GM19025 (cell line): ENCODE data around the gene NDUFB11.

Experiments used
- ATAC-seq: cut with Tn5 transposase; IDR thresholded peaks from one replicate; pipeline ENCODE4 v1.9.1; 2021; ENCODE audit warnings: mild to moderate bottlenecking, low read depth, moderate library complexity; ENCODE audit not compliant: unreplicated experiment

Gene NDUFB11

DNA sequence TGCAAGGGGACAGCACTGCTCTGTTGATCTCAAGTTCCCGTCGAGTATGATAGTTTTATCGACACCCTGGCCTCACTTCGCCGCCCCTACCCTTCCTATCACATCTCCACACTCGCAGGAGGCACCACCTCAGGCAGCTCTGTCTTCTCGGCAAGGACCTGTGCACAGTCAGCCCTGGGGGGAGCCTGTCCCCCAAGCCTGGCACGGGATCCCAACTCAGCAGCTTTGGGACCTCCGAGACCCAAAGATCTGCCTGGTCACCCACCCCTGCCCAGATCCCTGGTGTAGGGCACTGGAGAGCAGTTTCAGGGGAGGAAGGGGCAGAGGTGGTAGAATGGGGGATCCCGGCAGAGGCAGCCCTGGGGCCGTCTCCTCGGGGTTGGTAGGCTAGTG lies 31.1 kb upstream of the NDUFB11 start:
- ATAC-seq, result no peak

DNA sequence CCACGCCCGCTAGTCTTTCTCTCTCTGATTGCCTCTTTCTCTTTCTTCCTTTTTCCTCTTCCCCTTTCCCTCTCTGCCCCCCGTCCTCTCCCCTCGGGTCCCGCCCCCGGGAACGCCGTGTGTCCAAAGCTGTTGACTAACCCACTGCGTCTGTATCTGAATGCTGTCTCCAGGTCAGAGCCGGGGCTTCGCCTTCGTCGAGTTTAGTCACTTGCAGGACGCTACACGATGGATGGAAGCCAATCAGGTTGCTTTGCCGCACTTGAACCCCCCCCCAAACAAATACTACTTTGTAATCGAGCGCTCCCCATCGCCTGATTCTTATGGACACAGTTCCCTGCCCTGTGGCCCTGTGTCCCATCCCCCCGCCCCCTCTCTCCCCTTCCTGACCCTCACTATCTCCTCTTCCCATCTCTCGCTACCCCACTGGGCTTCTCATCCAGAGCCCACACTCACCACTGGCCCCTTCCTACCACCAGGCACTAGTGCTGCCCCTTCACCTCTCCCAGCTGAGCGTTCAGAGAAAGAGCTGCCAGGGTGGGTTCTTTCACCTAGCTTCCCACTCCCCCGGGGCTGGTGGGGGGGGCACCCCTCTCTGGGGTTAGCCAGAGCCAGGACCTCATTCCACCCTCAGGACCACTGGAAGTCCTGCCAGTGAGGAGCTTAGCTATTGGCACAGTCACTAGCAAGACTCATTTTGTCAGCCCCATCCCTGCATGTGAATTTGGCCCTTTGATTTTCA lies 30.5 kb upstream of the NDUFB11 start:
- ATAC-seq, result no peak

DNA sequence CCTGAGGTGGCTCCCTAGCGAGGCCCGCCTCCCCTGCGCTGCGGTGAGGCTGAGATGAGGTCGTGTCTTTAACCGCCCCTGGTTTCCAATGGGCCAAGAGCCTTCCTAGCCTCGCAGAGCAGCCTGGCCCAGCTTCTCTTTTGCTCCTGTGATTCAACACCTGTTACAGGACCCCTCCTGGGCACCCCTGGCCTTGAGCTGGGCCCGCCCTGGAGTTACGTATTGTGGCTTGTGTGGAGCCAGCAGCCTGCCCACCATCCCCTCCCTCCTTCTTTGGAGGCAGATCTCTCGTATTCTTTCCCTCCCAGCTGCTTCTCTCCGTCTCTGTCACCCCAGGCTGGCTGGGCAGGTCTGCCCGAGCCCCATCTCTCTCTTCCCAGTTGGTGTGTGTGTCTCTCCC lies 29.9 kb upstream of the NDUFB11 start:
- ATAC-seq, result no peak

DNA sequence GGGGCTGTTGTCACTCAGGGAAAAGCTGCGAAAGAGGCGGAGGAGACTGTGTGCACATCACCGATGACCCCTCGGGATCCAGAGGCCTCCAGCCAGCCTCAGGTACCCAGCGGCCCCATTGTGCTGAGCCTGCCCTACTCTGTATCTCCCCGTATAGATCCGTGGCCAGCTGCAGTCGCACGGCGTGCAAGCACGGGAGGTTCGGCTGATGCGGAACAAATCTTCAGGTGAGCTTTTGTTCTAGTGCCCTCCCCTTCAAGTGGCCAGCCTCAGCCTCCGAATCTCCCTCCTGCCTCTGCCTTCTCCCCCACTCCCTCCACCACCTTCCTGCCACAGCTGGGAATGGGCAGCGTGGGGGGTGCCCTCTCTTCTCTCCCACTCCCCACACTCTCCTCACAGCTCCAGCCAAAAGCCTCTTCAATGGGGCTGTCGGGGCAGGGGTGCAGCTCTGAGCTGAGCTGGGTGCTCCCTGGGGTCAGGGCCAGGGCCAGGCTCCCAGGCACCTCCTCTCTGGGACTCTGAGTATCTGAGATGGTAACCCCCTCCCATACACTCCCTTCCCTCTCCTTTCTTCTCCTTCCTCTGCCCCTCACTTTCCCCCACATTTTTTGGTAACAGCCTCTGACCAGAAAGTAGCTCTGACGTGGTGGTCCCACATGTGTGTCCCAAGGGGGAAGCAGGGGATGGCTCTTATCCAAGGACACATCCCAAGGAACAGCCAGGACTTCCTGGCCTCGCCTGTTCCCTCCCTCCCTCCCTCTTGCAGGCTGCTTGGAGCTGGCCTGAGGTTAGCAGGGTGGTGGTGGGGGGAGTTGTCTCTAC lies 28.7 kb upstream of the NDUFB11 start:
- ATAC-seq, result no peak

DNA sequence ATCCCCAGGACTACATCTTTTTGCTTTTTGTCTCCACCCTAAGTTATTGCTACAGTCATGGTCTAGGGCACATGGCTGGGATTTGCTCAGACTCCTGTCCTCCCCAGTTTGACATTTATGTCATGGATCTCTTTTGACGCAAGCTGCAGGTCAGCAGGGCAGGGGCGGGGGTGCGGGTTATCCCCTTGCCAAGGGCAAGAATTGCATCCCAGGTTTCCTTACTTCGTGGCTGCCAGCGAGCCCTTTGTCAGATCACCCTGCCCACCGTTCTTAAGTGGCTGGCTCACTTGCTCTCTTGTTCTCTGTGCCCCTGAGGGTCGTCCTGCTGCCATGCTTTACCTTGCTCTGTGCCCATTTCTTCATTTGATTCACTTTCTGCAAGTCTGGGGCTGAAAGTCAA lies 28.0 kb upstream of the NDUFB11 start:
- ATAC-seq, result no peak

DNA sequence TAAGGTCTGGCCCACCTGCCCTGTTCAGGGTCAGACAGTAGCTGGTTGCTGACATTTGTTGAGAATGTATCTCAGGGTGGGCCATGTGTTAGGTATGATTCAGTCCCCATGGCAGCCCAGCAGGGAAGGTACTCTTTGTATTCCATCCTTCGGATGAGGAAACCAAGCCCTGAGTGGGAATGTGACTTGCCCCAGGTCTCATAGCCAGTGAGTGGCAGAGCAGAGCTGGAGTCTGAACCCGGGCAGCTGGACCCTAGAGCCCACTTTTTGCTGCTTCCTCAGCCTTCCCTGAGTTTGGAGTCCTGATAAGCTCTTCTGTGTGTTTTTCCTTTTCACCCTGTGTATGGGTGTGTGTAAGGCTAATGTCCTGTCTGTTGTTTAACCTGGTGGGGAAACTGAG lies 27.5 kb upstream of the NDUFB11 start:
- no peak for ATAC-seq

DNA sequence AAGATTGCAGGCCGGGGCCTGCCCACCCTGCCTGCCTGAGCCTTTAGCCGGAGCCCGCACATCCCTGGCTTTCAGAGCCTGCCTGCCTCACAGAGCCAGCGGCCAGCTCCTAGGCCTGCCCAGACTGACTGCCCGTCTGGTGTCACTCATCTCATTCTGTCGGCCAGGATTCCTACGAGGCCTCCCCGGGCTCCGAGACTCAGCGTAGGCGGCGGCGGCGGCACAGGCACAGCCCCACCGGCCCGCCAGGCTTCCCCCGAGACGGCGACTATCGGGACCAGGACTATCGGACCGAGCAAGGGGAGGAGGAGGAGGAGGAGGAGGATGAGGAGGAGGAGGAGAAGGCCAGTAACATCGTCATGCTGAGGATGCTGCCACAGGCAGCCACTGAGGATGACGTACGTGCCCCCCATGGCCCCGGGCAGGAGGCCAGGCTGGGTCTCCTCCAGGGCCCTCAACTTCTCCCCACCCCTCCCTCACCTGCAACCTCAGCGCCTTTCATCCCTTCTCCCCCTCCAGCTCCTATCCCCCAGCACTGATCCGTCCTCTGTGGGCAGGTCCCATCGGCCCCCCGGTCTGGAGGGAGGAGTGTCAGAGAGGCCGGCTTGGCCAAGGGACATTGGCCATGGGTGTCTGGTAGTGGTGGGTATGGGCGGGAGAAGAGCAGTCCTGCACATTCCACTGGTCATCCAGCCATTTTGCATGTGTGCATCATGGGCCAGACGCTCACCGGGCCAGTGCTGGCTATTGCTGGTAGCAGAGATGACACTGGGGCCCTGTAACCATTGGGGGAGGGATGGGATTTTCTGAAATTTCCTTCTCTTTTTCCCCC lies 26.6 kb upstream of the NDUFB11 start:
- ATAC-seq, result no peak

DNA sequence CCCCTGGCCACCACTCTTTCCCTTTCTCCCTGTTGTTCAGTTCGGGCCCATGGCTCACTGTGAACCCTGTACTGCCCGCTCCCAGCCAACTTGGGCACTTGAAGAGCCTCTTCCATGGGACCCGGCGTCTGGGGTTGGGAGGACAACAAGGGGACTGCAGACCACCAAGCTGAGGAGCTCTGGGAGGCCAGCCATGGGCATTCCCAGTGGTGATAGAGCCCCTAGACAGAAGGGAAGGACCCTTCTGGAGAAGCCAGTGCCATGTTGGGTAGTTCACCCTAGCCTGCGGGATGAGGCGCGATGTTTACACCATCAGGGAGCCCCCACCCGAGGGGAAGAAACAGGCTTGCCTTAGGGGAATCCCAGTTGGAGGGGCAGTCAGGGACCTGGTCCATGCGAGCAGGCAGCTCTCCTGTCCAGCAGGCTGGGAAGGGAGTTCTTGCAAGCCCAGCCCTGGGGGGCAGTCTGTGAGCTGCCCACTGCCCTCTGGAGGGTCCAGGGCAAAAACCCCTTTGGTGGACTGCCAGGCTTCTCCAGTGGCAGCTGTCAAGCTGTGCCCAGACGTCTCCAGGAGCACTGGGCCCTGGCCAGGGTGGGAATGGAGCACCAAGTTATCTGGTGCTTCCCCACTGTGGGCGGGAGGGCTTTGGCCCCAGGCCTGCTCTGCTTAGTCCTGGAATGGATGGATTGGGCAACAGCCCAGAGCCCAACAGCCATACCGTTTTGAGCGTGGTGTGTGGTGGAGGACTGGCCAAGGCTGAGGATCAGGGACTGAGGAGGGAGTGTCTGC lies 25.4 kb upstream of the NDUFB11 start:
- no peak for ATAC-seq

DNA sequence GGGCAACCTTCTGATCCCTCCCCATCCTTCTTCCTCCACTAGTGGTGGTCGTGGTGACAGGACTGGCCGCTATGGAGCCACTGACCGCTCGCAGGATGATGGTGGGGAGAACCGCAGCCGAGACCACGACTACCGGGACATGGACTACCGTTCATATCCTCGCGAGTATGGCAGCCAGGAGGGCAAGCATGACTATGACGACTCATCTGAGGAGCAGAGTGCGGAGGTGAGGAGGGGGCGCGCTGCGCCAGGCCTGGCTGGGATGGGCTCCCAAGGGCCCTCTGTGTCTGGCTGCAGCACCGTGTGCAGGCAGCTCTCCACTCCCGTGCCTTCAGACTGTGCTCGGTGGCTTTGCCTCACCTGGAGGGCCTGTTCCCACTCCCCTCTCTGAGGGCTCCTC lies 24.8 kb upstream of the NDUFB11 start:
- no peak for ATAC-seq

DNA sequence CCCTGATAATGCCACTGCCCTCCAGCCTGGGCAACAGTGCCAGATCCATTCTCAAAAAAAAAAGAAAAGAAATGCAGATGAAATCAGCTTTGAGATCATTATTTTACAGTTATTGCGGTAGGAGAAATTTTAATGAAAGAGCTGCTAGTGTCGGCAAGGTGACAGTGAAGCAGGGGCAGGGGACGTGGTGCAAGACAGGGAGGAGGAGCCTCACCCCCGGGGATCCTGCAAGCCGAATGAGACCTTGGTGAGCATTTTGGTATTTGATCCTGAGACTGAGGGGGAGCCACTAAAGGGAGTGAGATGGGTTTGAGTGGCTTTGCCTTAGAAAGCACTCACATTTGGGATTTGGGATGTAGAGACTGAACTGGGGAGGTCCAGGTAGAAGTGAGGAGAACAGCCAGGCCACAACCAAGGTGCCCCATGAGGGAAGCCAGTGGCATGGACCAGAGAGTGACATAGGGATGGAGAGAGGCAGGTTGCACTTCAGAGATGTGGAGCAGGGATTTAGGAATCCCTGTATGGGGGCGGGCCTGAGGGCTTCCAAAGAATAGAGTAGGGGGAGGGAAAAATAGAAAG lies 24.1 kb upstream of the NDUFB11 start:
- ATAC-seq, result no peak

DNA sequence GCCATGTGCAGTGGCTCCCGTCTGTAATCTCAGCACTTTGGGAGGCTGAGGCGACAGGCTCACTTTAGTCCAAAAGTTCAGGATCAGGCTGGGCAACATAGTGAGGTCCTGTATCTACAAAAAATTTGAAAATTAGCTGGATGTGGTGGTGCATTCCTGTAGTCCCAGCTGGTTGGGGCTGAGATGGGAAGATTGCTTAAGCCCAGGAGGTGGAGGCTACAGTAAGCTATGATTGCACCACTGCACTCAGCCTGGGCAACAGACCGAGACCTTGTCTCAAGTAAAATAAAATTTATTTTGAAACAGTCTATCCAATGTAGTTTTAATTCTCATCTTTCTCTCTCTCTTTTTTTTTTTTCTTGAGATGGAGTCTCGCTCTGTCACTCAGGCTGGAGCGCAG lies 21.6 kb upstream of the NDUFB11 start:
- ATAC-seq, result no peak

DNA sequence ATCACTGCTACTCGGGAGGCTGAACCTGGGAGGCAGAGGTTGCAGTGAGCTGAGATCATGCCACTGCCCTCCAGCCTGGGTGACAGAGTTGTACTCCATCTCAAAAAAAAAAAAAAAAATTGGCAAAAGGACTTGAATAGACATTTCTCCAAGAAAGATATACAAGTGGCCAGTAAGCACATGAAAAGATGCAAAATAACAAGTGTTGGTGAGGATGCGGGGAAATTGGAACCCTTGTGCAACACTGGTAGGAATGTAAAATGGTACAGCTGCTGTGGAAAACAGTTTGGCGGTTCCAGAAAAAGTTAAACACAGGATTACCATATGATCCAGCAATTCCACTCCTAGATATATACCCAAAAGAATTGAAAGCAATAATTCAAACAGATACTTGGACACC lies 19.9 kb upstream of the NDUFB11 start:
- no peak for ATAC-seq

DNA sequence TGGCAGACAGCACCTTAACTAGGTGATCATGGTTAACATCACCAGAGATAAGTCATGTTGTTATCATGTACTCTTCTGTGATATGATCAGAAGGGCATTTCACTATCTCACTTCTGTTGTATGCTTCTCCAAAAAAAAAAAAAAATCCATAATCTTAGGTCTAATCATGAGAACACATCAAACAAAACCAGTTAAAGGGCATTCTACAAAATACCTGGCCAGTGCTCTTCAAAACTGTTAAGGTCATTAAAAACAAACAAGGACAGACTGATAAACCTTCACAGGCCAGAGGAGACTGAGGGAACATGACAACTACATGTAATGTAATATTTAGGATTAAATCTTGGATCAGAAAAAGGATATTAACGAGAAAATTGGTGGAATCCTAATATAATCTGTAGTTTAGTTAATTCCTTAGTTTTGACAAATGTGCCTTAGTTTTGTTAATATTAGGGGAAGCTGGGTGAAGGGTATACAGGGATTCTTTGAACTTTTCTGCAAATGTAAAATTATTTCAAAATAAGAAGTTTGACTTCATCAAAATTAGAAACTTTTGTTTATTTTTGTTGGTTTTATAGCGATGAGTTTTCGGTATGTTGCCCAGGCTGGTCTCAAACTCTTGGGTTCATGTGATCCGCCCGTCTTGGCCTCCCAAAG lies 18.6 kb upstream of the NDUFB11 start:
- ATAC-seq, result no peak

DNA sequence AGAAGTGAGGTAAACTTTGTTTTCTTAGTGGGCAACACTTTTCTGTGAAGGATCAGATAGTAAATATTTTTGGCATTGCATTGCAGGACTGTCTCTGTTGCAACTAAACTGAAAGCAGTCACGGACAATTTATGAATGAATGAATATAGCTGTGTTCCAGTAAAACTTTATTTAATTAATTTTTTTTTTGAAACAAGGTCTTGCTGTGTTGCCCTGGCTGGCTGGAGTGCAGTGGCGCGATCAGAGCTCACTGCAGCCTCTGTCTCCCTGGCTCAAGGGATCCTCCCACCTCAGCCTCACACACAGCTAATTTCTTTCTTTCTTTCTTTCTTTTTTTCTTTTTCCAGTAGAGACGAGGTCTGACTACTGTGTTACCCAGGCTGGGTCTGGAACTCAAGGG lies 16.3 kb upstream of the NDUFB11 start:
- ATAC-seq, result no peak

DNA sequence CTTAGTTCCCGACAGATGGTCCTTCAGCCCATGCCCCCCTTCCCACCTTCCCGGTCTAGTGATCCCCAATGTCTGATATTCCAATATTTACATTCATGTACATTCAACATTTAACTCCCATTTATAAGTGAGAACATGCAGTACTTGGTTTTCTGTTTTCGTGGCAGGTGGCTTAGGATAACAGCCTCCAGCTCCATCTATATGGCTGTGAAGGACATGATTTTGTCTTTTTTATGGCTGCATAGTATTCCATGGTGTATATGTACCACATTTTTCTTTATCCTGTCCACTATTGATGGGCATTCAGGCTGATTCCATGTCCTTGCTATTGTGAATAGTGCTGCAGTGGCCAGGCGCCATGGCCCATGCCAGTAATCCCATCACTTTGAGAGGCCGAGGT lies 14.3 kb upstream of the NDUFB11 start:
- no peak for ATAC-seq

DNA sequence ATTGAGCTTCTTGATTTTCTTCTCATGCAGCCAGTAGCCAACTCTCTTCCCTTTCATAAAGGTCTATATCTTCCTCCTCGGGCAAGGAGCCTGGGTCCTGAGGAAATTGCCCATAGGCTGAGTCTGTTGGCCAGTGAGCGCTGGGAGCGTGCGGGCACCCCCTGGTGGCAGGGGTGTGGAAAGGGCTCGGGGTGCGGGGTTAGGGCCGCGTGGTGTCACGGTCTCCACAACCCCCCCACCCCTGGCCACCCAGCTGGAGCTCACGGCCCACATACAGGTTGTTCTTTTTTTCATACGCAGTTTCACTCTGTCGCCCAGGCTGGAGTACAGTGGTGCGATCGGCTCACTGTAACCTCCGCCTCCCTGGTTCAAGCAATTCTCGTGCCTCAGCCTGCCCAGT lies 13.6 kb upstream of the NDUFB11 start:
- no peak for ATAC-seq

DNA sequence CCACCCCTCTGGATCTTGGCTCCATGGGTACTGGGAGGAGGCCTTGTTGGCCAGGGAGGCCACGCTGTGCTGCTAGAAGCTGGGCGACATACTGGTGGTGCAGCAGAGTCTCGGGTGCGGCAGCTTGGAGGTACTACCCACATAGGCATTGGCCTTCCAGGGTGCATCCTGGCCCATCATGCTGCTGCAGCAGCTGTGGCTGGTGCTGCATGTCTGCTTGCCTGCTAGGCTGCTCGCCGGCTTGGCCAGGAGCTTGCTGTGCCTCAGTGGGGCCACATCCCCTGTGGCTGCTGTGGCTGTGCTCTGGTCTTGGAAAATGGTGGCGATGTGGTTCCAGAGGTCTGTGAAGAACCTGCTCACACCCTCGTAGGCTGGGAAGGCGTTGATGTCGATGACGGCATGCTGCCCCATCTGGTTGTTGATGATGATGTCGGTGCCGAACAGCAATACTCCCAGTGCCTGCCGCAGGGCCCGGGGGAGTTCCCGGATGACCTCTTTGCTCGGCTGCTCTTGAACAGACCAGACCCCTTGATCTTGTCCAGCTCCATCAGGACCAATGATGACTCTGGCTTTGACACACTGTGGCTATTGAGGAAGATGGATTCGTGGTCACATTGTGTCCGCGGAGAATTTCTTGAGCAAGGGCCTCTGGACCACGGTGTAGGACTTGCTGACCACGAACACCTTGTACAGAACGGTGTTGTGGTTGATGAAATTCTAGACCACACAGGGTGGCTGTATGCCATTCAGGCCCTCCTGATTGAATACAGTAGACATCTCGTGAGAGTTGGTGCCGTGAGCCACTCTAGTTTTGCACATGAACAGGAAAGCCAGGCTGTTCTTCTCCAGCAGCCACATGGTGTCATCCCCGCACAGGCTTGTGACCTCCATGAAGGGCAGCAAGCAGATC lies 12.4 kb upstream of the NDUFB11 start:
- no peak for ATAC-seq

DNA sequence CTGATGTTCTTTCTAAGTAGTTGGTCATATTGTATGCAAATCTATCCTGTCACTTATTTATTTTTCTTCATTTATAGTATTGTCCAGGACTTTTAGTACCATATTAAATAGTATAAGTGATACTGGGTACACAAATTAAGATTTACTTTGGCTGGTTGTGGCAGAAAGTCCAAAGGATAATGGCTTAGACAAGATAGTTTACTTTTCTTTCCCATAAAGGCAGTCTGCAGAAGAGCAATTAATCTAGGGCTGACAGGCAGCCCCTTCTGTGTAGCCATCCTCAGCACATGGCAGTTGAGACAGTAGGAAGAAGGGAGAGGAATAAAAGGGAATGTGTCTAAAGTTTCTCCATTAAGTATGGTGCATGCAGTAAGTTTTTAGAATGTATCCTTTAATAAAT lies 6.9 kb upstream of the NDUFB11 start:
- ATAC-seq, result no peak

DNA sequence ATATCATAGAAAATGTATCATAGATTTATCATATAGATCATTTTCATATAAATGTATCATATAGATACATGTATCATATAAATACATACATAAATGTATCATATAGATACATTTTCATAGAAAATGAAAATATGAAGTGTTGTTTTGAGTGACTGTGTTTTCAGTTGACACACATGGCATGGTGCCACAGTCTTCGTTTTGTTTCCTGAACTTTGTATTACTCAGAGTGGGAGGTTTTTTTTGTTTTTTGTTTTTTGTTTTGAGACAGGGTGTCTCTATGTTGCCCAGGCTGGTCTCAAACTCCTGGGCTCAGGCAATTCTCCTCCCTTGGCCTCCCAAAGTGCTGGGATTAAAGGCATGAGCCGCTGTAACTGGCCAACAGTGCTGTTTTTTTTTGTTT lies 4.4 kb upstream of the NDUFB11 start:
- no peak for ATAC-seq
